WI38 (cell line): ENCODE measurements around the gene ZKSCAN4.

Experiments
- H3K4me3 ChIP-seq: 2 replicates; pipeline ENCODE4 v1.5.1; 2011; ENCODE audit warnings: low read depth, mild to moderate bottlenecking, control low read depth, low read length
- TF ChIP-seq, protein P1 (sequence below): IDR thresholded peaks from 2 replicates; pipeline ENCODE4 v1.5.1; 2012; ENCODE audit warnings: low read depth, mild to moderate bottlenecking, control low read depth, low read length

ZKSCAN4 gene

DNA sequence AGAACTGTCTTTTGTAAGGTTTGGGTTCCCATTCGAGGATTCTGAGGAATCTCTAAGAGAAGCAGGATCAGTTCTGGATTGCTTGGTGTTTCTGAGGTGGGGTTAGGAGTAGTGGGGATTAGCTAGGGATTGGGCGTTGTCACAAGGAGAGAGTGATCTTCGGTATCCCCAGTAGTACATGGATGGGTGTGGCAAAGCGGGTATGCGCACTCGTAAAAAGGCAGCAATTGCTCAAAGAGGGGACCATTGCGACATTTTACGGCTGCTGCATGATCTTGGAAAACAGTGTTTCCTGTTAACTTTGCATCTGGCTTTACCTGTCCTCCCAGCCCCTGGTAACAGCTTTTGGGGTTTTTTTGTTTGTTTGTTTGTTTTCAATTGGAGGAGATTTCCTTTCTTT, 36.6 kb downstream of the ZKSCAN4 start:
- H3K4me3 ChIP-seq: no peak overlapping the region
- TF ChIP-seq, protein P1, sequence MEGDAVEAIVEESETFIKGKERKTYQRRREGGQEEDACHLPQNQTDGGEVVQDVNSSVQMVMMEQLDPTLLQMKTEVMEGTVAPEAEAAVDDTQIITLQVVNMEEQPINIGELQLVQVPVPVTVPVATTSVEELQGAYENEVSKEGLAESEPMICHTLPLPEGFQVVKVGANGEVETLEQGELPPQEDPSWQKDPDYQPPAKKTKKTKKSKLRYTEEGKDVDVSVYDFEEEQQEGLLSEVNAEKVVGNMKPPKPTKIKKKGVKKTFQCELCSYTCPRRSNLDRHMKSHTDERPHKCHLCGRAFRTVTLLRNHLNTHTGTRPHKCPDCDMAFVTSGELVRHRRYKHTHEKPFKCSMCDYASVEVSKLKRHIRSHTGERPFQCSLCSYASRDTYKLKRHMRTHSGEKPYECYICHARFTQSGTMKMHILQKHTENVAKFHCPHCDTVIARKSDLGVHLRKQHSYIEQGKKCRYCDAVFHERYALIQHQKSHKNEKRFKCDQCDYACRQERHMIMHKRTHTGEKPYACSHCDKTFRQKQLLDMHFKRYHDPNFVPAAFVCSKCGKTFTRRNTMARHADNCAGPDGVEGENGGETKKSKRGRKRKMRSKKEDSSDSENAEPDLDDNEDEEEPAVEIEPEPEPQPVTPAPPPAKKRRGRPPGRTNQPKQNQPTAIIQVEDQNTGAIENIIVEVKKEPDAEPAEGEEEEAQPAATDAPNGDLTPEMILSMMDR: no peak

DNA sequence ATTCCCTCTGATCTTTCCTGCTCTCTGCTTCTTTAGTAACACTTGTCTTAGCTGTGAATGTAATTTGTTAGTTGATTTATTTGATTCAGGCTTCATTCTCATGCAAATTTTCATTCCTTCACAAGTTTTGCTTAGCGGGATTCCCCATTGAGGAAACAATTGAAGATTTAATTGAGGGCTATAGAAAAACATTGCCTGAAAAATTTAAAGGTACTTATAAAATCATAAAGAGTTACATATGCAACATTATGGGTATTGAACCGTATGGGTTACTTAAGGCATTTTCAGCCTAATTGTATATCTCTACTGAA, 38.9 kb downstream of the ZKSCAN4 start:
- TF ChIP-seq, protein P1: no peak
- H3K4me3 ChIP-seq: no peak overlapping the region; the same call in 1 of the 2 replicates

DNA sequence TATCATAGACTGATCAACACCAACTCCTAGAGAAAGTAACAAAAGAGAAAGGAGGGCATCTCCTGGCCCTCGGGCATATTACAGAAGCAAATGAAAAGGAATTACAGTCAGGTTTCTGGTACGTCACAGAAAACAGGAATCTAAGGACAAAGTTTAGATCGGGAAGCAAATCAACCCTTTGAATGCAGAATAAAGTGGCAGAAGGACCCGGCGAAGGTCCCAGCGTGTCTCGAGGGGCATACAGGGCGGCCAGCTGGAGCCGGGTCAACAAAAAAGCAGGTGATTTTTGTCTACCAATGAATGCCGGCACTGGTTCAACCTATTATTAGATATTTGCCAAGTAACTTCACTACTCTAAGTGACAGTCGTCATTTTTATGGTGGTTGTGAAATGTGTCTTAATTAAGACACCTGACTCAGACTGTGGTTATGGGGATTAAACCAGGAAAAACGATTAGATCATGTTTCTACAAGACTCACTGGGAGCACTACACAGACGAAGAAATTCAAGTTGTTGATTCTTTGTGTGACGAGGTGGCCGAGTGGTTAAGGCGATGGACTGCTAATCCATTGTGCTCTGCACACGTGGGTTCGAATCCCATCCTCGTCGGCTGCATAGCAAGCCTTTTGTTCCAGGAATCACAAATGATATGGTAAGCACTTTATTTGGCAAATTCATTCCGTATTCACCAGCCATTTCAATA, 39.4 kb downstream of the ZKSCAN4 start:
- peak overlapping the region; percentile 62 for H3K4me3 ChIP-seq
- TF ChIP-seq, protein P1: no peak

DNA sequence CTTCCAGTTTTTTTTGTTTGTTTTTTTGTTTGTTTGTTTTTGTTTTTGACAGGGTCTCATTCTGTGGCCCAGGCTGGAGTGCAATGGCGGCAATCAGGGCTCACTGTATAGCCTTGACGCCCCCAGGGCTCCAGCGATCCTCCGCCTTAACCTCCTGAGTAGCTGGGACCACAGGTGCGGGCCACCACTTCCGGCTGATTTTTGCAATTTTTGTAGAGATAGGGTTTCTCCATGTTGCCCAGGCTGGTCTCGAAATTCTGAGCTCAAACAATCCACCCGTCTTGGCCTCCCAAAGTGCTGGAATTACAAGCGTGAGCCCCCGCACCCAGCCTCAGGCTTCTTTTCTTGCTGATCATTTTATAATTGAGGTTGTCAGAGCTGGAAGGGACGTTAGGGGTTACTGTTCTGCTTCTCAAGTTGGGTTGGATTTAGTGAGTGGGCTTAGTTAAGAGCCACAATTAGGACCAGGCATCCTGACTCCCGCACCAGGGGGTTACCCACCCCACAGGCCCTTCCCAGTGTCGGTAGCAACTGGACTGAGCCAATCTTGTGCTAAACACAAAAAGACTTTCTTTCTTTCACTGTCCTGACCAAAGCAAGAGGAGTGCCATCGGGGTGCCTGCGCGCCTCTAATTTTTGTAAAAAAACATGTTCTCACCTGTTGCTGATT, 40.1 kb downstream of the ZKSCAN4 start:
- peak overlapping the region; percentile 62 for H3K4me3 ChIP-seq
- TF ChIP-seq, protein P1: no peak

DNA sequence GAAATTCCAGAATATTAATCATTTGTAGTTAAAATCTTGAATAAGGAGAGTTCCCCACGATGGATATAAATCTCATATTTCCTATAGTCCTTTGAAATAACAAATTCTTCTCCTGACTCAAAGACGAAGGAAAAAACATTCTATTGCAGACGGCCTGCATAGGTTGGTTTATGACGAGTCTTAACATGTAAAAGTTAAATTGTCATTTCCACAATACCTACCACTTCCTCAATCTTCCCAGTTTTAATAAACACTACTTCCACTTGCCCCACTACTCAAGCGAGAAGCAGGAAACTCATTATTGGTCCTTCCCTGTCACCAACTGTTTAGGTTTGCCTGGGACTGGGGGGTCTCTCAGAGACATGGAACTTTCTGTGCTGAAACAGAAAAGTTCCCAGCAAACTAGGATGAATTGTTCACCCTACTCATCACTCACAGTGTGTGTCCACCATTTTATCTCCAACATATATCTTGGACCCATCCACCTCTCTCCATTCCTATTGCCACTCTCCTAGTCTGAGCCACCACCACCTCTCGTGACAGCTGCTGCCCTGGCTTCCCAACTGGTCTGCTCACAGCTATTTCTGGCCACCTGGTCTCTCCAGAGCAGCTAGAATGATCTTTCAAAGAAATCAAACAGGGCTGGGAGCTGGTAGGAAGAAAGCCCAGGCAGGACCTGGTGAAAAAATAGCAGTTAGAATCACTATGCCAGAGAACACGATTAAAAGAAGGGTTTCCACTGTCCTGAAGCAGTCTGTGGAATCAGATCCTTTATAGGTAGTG, 42.1 kb downstream of the ZKSCAN4 start:
- no peak overlapping the region for H3K4me3 ChIP-seq
- TF ChIP-seq, protein P1: no peak

DNA sequence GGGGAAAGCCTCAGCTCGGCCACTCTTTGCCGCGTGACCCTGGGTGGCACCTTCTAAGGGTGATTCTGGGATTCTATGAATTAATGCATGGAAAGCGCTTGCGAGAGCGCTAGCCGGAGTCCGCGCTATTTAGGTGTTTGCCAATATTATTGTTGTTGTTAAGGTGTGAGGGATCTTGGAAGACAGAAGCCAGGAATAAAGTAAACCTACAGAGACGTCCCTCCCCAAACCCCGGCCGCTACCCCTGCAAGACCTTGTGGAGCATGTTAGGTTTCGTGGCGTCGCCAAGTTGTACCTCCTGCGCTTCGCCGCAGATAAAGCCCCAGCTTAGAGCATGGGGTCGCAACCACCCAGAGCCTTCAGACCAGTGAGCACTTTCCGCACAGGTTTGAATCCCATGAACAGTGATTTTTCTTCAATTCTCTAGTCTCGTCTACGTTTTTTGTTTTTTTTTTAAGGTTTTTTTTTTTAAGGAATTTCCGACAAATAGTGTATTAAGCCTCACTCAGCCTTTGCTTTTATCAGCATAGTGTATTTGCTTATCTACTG, 43.9 kb downstream of the ZKSCAN4 start:
- TF ChIP-seq, protein P1: no peak
- H3K4me3 ChIP-seq: peak overlapping the region; percentile 65
